WTC11 (cell line): Measurements from ENCODE around the gene ADAD2. TPM values are rescaled to one million over a fixed set of nuclear protein-coding genes. Genes with fewer than 3 reads are reported as not detected.

Source experiments
- ATAC-seq: fragments of 200-7000 bp; cut with Tn5 transposase; 2 replicates; pipeline ENCODE4 v1.10.0; 2021; ENCODE audit warnings: mild to moderate bottlenecking, moderate library complexity
- CTCF ChIA-PET: fragments of 300-600 bp; sonication (Branson Sonifier 250); formaldehyde crosslinking; loops from one replicate; lab custom pipeline; 2021; ENCODE audit warnings: antibody characterized with exemption; lab: Charles Lee
- POLR2A ChIA-PET: fragments of 350-600 bp; sonication (Branson Sonifier 250); formaldehyde crosslinking; loops from one replicate; lab custom pipeline; 2021; ENCODE audit warnings: antibody characterized with exemption; lab: Charles Lee
- DNase-seq: peaks from one replicate; pipeline ENCODE4 v3.0.0; 2021; ENCODE audit warnings: low spot score
- H3K27ac Mint-ChIP-seq: 2 replicates; pipeline ENCODE4 v1.8.0; 2021; ENCODE audit warnings: mixed read lengths
- H3K27me3 Mint-ChIP-seq: 2 replicates; pipeline ENCODE4 v1.8.0; 2021; ENCODE audit warnings: low read depth, mild to moderate bottlenecking, moderate library complexity, mixed read lengths
- H3K36me3 Mint-ChIP-seq: 2 replicates; pipeline ENCODE4 v1.8.0; 2021; ENCODE audit warnings: mixed read lengths
- H3K4me1 Mint-ChIP-seq: 2 replicates; pipeline ENCODE4 v1.8.0; 2022; ENCODE audit warnings: mixed read lengths
- H3K4me3 Mint-ChIP-seq: 2 replicates; pipeline ENCODE4 v1.8.0; 2021; ENCODE audit warnings: mild to moderate bottlenecking, moderate library complexity, mixed read lengths
- H3K9me3 Mint-ChIP-seq: 2 replicates; pipeline ENCODE4 v1.8.0; 2021; ENCODE audit warnings: mixed read lengths
- ATF1 ChIP-seq: sonication (generic); formaldehyde crosslinking; IDR thresholded peaks from 2 replicates; pipeline ENCODE4 v1.8.1; 2023; ENCODE audit warnings: mild to moderate bottlenecking, moderate library complexity, missing genetic modification reagents
- ATF3 ChIP-seq: sonication (generic); formaldehyde crosslinking; conservative IDR thresholded peaks from 2 replicates; pipeline ENCODE4 v1.8.1; 2022; ENCODE audit warnings: mild to moderate bottlenecking, missing genetic modification reagents
- ATF6 ChIP-seq: sonication (generic); formaldehyde crosslinking; IDR thresholded peaks from 2 replicates; pipeline ENCODE4 v1.8.1; 2023; ENCODE audit warnings: mild to moderate bottlenecking, missing genetic modification reagents
- CBFB ChIP-seq: sonication (generic); formaldehyde crosslinking; IDR thresholded peaks from 2 replicates; pipeline ENCODE4 v1.8.1; 2022; ENCODE audit warnings: mild to moderate bottlenecking, low read depth, missing genetic modification reagents
- CREM ChIP-seq: sonication (generic); formaldehyde crosslinking; IDR thresholded peaks from 2 replicates; pipeline ENCODE4 v1.8.1; 2022; ENCODE audit warnings: mild to moderate bottlenecking, missing genetic modification reagents, moderate library complexity
- GABPB1 ChIP-seq: sonication (generic); formaldehyde crosslinking; IDR thresholded peaks from 2 replicates; pipeline ENCODE4 v1.8.1; 2023; ENCODE audit warnings: mild to moderate bottlenecking, missing genetic modification reagents
- GTF2I ChIP-seq: fragments of 250-450 bp; sonication (Bioruptor Pico); conservative IDR thresholded peaks from 2 replicates; pipeline ENCODE4 v1.4.0; 2021; ENCODE audit warnings: mild to moderate bottlenecking
- JAZF1 ChIP-seq: fragments of 250-450 bp; sonication (Bioruptor Pico); IDR thresholded peaks from 2 replicates; pipeline ENCODE4 v1.9.0; 2021; ENCODE audit warnings: moderate library complexity, mild to moderate bottlenecking, inconsistent platforms
- SP1 ChIP-seq: sonication (generic); formaldehyde crosslinking; conservative IDR thresholded peaks from 2 replicates; pipeline ENCODE4 v1.8.1; 2022; ENCODE audit warnings: missing genetic modification reagents
- TEAD1 ChIP-seq: sonication (generic); formaldehyde crosslinking; IDR thresholded peaks from 2 replicates; pipeline ENCODE4 v1.8.0; 2022; ENCODE audit warnings: mild to moderate bottlenecking, missing genetic modification reagents
- ZBTB21 ChIP-seq: sonication (generic); formaldehyde crosslinking; IDR thresholded peaks from 2 replicates; pipeline ENCODE4 v1.8.1; 2023; ENCODE audit warnings: mild to moderate bottlenecking, missing genetic modification reagents, borderline replicate concordance
- ZNF121 ChIP-seq: sonication (generic); formaldehyde crosslinking; IDR thresholded peaks from 2 replicates; pipeline ENCODE4 v1.8.0; 2023; ENCODE audit warnings: missing genetic modification reagents
- ZNF263 ChIP-seq: sonication (generic); formaldehyde crosslinking; IDR thresholded peaks from 2 replicates; pipeline ENCODE4 v1.8.1; 2022; ENCODE audit warnings: low read depth, mild to moderate bottlenecking, moderate library complexity, missing genetic modification reagents
- ZNF317 ChIP-seq: sonication (generic); formaldehyde crosslinking; IDR thresholded peaks from 2 replicates; pipeline ENCODE4 v1.8.1; 2023; ENCODE audit warnings: low read depth, mild to moderate bottlenecking, moderate library complexity, missing genetic modification reagents, borderline replicate concordance
- total RNA-seq: library from RNA; stranded (reverse); gene quantifications from 3 replicates; pipeline ENCODE4 v1.2.3, GENCODE V29; 2021
- TF ChIP-seq, protein P1 (sequence below): sonication (generic); formaldehyde crosslinking; IDR thresholded peaks from 2 replicates; pipeline ENCODE4 v1.8.0; 2022; ENCODE audit warnings: mild to moderate bottlenecking, missing genetic modification reagents
- TF ChIP-seq, protein P2 (sequence below): sonication (generic); formaldehyde crosslinking; IDR thresholded peaks from 2 replicates; pipeline ENCODE4 v1.8.1; 2023; ENCODE audit warnings: mild to moderate bottlenecking, moderate library complexity, missing genetic modification reagents
- TF ChIP-seq, protein P3 (sequence below): sonication (generic); formaldehyde crosslinking; IDR thresholded peaks from 2 replicates; pipeline ENCODE4 v1.8.0; 2022; ENCODE audit warnings: mild to moderate bottlenecking, missing genetic modification reagents
- TF ChIP-seq, protein P4 (sequence below): sonication (generic); formaldehyde crosslinking; IDR thresholded peaks from 2 replicates; pipeline ENCODE4 v1.8.1; 2022; ENCODE audit warnings: low read depth, mild to moderate bottlenecking, moderate library complexity, missing genetic modification reagents, borderline replicate concordance
- TF ChIP-seq, protein P5 (sequence below): sonication (generic); formaldehyde crosslinking; IDR thresholded peaks from 2 replicates; pipeline ENCODE4 v1.8.1; 2022; ENCODE audit warnings: mild to moderate bottlenecking, moderate library complexity, missing genetic modification reagents
- TF ChIP-seq, protein P6 (sequence below): sonication (generic); formaldehyde crosslinking; IDR thresholded peaks from 2 replicates; pipeline ENCODE4 v1.8.1; 2023; ENCODE audit warnings: mild to moderate bottlenecking, missing genetic modification reagents, moderate library complexity
- TF ChIP-seq, protein P7 (sequence below): fragments of 200-600 bp; IDR thresholded peaks from 2 replicates; pipeline ENCODE4 v1.8.0; 2022; ENCODE audit warnings: antibody characterized with exemption

ADAD2 gene
- total RNA-seq, 1 experiment from 2014 or later = 1.6 TPM

GRCh38 chr16:84212154-84212553, 21.2 kb downstream of the ADAD2 start:
- TF ChIP-seq, protein P1, sequence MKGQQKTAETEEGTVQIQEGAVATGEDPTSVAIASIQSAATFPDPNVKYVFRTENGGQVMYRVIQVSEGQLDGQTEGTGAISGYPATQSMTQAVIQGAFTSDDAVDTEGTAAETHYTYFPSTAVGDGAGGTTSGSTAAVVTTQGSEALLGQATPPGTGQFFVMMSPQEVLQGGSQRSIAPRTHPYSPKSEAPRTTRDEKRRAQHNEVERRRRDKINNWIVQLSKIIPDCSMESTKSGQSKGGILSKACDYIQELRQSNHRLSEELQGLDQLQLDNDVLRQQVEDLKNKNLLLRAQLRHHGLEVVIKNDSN (CRISPR knock-in tag) = no peak
- TF ChIP-seq, protein P2, sequence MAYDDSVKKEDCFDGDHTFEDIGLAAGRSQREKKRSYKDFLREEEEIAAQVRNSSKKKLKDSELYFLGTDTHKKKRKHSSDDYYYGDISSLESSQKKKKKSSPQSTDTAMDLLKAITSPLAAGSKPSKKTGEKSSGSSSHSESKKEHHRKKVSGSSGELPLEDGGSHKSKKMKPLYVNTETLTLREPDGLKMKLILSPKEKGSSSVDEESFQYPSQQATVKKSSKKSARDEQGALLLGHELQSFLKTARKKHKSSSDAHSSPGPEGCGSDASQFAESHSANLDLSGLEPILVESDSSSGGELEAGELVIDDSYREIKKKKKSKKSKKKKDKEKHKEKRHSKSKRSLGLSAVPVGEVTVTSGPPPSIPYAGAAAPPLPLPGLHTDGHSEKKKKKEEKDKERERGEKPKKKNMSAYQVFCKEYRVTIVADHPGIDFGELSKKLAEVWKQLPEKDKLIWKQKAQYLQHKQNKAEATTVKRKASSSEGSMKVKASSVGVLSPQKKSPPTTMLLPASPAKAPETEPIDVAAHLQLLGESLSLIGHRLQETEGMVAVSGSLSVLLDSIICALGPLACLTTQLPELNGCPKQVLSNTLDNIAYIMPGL (CRISPR knock-in tag) = no peak
- POLR2A ChIA-PET = no interaction called here

GRCh38 chr16:84212631-84213030, 21.7 kb downstream of the ADAD2 start:
- Mint-ChIP-seq H3K9me3 (peaks cover 3% of the 10 kb centered on the region; the same call in 1 of the 2 replicates), H3K4me3 (no peak overlapping the region), H3K27ac (no peak overlapping the region), H3K36me3 (no peaks in the 10 kb centered on the region), H3K4me1 (peaks cover 4% of the 10 kb centered on the region), H3K27me3 (no peaks in the 10 kb centered on the region)
- TF ChIP-seq ZNF317 (CRISPR knock-in tag) (no peak), ZBTB21 (CRISPR knock-in tag) (no peak), GABPB1 (no peak), CBFB (CRISPR knock-in tag) (no peak), SP1 (CRISPR knock-in tag) (no peak), ZNF121 (CRISPR knock-in tag) (no peak), ATF1 (CRISPR knock-in tag) (no peak), ATF6 (CRISPR knock-in tag) (no peak), JAZF1 (CRISPR knock-in tag) (no peak), ZNF263 (no peak), TEAD1 (CRISPR knock-in tag) (no peak), GTF2I (CRISPR knock-in tag) (no peak), ATF3 (CRISPR knock-in tag) (no peak), CREM (CRISPR knock-in tag) (no peak)
- TF ChIP-seq, protein P3, sequence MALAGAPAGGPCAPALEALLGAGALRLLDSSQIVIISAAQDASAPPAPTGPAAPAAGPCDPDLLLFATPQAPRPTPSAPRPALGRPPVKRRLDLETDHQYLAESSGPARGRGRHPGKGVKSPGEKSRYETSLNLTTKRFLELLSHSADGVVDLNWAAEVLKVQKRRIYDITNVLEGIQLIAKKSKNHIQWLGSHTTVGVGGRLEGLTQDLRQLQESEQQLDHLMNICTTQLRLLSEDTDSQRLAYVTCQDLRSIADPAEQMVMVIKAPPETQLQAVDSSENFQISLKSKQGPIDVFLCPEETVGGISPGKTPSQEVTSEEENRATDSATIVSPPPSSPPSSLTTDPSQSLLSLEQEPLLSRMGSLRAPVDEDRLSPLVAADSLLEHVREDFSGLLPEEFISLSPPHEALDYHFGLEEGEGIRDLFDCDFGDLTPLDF (CRISPR knock-in tag) = no peak
- TF ChIP-seq, protein P4, sequence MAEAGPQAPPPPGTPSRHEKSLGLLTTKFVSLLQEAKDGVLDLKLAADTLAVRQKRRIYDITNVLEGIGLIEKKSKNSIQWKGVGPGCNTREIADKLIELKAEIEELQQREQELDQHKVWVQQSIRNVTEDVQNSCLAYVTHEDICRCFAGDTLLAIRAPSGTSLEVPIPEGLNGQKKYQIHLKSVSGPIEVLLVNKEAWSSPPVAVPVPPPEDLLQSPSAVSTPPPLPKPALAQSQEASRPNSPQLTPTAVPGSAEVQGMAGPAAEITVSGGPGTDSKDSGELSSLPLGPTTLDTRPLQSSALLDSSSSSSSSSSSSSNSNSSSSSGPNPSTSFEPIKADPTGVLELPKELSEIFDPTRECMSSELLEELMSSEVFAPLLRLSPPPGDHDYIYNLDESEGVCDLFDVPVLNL = no peak
- TF ChIP-seq, protein P5, sequence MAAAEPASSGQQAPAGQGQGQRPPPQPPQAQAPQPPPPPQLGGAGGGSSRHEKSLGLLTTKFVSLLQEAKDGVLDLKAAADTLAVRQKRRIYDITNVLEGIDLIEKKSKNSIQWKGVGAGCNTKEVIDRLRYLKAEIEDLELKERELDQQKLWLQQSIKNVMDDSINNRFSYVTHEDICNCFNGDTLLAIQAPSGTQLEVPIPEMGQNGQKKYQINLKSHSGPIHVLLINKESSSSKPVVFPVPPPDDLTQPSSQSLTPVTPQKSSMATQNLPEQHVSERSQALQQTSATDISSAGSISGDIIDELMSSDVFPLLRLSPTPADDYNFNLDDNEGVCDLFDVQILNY (CRISPR knock-in tag) = no peak
- TF ChIP-seq, protein P6, sequence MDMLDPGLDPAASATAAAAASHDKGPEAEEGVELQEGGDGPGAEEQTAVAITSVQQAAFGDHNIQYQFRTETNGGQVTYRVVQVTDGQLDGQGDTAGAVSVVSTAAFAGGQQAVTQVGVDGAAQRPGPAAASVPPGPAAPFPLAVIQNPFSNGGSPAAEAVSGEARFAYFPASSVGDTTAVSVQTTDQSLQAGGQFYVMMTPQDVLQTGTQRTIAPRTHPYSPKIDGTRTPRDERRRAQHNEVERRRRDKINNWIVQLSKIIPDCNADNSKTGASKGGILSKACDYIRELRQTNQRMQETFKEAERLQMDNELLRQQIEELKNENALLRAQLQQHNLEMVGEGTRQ (CRISPR knock-in tag) = no peak
- TF ChIP-seq, protein P7, sequence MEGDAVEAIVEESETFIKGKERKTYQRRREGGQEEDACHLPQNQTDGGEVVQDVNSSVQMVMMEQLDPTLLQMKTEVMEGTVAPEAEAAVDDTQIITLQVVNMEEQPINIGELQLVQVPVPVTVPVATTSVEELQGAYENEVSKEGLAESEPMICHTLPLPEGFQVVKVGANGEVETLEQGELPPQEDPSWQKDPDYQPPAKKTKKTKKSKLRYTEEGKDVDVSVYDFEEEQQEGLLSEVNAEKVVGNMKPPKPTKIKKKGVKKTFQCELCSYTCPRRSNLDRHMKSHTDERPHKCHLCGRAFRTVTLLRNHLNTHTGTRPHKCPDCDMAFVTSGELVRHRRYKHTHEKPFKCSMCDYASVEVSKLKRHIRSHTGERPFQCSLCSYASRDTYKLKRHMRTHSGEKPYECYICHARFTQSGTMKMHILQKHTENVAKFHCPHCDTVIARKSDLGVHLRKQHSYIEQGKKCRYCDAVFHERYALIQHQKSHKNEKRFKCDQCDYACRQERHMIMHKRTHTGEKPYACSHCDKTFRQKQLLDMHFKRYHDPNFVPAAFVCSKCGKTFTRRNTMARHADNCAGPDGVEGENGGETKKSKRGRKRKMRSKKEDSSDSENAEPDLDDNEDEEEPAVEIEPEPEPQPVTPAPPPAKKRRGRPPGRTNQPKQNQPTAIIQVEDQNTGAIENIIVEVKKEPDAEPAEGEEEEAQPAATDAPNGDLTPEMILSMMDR = no peak
- DNase-seq (no peak), ATAC-seq (no peak)
- CTCF ChIA-PET = interaction anchor here (0.7 kb wide), 1 partner anchor 217 kb away, joined by 3 read pairs; no protein-coding TSS in a partner anchor
- POLR2A ChIA-PET = no interaction called here

More at GRCh38 chr16:84212154-84212553, 21.2 kb downstream of the ADAD2 start:
- Mint-ChIP-seq H3K36me3 (no peaks in the 10 kb centered on the region), H3K4me3 (no peak overlapping the region), H3K4me1 (peaks cover 4% of the 10 kb centered on the region), H3K27ac (no peak overlapping the region), H3K9me3 (peaks cover 3% of the 10 kb centered on the region; the same call in 1 of the 2 replicates), H3K27me3 (no peaks in the 10 kb centered on the region)
- DNase-seq = no peak
- CTCF ChIA-PET = interaction anchor here (0.6 to 1.2 kb wide), 2 partner anchors 24 to 25 kb away, joined by 3 to 5 read pairs; partner anchors contain the start of gene TAF1C
- ATAC-seq = no peak
